ENCODE results near the gene SNCAIP. TPM values are rescaled to one million over a fixed set of nuclear protein-coding genes. Genes with fewer than 3 reads are reported as not detected.

The SNCAIP gene
- total RNA-seq, 1 donor from 2014 or later: not detected

DNA sequence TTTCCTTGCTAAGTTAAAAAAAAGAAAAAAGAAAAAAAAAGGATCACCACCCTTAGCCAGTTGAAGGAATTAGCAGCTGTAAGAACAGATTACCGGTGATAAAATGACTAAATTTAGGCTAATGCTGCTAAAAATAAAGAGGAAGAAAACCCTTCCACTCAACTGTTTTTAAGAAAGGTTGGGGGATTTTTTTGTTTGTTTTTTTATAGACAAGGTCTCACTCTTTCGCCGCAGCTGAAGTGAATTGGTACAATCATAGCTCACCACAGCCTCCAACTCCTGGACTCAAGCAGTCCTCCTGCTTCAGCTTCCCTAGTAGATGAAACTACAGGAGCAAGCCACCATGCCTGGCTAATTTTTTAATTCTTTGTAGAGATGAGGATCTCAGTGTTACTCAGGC, 101.7 kb downstream of the SNCAIP start:
- Mint-ChIP-seq H3K9me3 (no peaks in the 10 kb centered on the region), H3K27me3 (ENCODE audit: low read depth) (no peaks in the 10 kb centered on the region), H3K4me1 (ENCODE audit: low read depth) (no peaks in the 10 kb centered on the region), H3K27ac (no peak overlapping the region), H3K4me3 (ENCODE audit: low read depth) (no peak overlapping the region), H3K36me3 (ENCODE audit: low read depth) (no peaks in the 10 kb centered on the region)
- DNase-seq (ENCODE audit: low spot score): no peak
- intact Hi-C loops (cut with micrococcal nuclease): loop anchor here (2.0 kb wide), 1 partner anchor 221 kb away; no protein-coding TSS in a partner anchor

DNA sequence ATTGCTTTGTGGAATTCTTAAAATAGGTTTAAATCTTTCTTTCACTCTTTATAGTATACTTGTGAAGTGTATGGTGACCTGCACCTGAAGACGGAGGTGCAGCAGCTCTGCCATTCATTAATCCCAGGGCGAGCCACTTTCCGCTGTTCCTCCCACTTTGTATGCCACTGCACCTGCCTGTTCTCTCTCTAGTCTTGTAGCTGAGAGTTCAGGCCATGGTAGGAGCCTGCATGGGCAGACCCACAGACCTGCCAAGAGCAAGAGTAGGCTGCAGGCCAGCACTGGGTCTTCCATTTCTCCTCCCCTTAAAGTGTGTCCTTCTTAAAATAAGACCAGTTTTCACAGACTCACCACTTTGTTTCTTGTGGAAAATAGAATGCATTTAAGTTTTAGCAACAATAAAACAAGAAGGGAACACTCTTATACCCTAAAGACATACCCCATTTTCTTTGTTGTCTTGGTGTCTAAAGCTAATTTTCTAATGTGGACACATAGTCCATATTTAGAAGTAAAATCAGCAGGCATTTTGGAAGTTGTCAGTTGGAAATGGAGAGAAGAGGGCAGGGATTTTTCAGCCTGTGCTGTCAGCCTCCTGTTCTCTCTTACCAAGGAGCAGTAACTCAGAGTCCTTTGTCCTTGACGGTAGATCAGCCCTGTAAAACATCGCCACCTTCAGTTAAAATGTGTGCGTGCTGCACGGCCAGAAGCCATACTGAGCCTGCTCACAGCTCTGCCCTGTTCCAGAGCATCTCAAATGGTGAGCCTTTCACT, 103.2 kb downstream of the SNCAIP start:
- intact Hi-C loops (cut with micrococcal nuclease): loop anchor here (2.0 kb wide), 1 partner anchor 222 kb away; no protein-coding TSS in a partner anchor
- H3K9me3 Mint-ChIP-seq: no peaks in the 10 kb centered on the region
- DNase-seq (ENCODE audit: low spot score): no peak
- no peak overlapping the region for H3K4me3 Mint-ChIP-seq (ENCODE audit: low read depth)
- H3K4me1 Mint-ChIP-seq (ENCODE audit: low read depth): no peaks in the 10 kb centered on the region
- H3K27ac Mint-ChIP-seq: no peak overlapping the region
- no peaks in the 10 kb centered on the region for H3K27me3 Mint-ChIP-seq (ENCODE audit: low read depth)
- no peaks in the 10 kb centered on the region for H3K36me3 Mint-ChIP-seq (ENCODE audit: low read depth)

DNA sequence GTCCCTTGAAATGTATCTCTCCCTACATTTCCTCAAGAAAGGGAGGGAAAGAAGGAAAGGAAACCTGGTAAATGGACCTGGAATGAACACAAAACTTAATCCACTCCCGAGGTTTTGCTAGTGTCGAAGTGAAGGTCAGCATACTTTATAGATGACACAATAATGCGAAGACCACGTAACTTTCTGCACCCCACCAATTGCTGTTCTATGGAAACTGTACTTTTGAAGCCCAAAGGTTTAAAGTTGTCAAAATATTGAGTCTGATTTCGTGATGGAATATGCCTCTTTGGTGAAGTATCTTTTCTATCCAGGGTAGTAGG, 103.7 kb downstream of the SNCAIP start:
- no peak for DNase-seq (ENCODE audit: low spot score)
- Mint-ChIP-seq H3K4me3 (ENCODE audit: low read depth) (no peak overlapping the region), H3K4me1 (ENCODE audit: low read depth) (no peaks in the 10 kb centered on the region), H3K9me3 (no peaks in the 10 kb centered on the region), H3K36me3 (ENCODE audit: low read depth) (no peaks in the 10 kb centered on the region), H3K27me3 (ENCODE audit: low read depth) (no peaks in the 10 kb centered on the region), H3K27ac (no peak overlapping the region)
- intact Hi-C loops (cut with micrococcal nuclease): loop anchor here (2.0 kb wide), 1 partner anchor 223 kb away; no protein-coding TSS in a partner anchor

DNA sequence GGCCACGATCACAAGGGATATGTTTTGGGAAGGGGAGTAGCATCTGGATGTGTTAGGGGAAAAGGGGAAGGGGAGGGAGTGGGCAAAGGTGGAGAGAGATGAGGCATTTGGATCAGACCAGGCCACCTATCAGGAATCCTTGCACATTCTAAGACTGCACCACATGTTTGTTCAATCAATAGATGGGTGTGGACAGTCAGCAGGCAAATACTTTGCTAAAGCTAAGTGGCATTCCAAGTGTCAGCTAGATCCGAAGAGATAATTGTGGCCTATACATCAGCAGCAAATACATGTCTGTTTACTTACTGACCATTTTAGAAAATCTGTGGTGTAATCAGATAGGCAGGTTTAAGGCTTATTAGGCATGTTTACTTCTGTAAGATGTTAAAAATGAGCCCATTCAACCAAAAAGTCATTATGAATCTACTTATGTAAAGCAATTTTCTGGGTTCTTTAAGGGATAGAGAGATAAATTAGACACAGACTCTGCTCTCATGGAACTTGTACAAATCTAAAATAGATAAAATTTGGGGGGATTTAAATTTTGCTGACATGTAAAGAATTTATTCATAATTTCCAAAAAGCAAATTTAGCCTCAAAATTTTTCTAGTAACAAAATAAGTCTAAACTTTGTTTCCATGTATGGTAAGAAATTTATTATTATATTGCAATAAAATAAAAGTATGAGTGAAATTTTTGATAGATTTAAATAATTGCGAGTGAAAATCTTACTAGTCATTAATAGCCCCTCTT, 107.3 kb downstream of the SNCAIP start:
- Mint-ChIP-seq H3K27ac (no peak overlapping the region), H3K36me3 (ENCODE audit: low read depth) (no peaks in the 10 kb centered on the region), H3K27me3 (ENCODE audit: low read depth) (no peaks in the 10 kb centered on the region), H3K9me3 (no peaks in the 10 kb centered on the region), H3K4me1 (ENCODE audit: low read depth) (no peaks in the 10 kb centered on the region), H3K4me3 (ENCODE audit: low read depth) (no peak overlapping the region)
- no peak for DNase-seq (ENCODE audit: low spot score)
- intact Hi-C loops (cut with micrococcal nuclease): no loop called here

DNA sequence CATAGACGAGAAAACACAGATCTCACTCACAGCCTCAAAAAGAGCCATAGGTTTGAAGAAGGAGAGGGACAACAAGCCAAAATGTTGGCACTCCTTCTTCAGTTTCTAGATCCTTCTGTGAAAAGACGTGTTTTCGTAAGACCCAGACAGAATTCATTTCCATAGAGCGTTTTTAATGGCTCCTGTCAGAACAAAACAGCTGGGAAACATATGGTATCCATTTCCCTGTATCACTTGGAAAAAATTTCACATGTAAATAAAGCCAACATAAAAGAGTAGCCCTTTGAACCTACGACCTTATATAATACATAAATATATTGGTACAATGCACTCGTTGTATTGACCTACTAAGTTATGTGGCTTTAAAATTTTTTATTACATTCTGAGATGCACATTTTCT, 108.1 kb downstream of the SNCAIP start:
- H3K4me1 Mint-ChIP-seq (ENCODE audit: low read depth): no peaks in the 10 kb centered on the region
- intact Hi-C loops (cut with micrococcal nuclease): no loop called here

DNA sequence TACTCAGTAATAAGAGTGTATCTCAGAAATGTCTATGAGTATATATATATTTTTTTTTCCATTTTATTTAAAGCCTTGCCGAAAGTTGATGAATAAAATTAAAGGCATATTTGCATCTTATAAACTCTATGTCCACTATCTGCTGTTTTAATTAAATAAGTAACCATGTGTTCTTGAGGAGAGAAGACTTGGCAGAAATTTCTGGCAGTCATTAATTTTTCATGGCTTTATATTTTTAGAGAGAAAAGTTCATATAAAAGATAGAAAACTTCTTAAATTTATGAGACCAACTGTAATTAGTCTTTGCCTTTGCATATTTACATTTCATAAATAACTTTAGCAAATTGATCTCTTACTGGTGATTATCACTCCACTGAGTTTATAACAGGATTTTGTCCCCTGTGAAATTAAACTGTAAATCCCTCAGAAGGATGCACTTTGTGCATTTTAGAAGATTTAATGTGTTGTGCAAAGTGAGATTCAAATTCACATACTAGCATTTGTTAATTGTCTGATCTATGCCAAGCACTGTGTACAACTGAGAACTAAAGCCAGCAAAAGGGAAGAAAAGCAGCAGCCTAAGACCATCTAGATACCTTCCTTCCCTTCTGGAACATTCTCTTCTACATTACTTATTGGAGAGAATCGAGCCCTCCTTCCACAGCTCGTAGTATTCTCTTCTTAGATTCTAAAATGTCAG, 108.7 kb downstream of the SNCAIP start:
- intact Hi-C loops (cut with micrococcal nuclease): no loop called here

More for the DNA sequence above, 108.1 kb downstream of the SNCAIP start:
- H3K27me3 Mint-ChIP-seq (ENCODE audit: low read depth): no peaks in the 10 kb centered on the region
- no peak overlapping the region for H3K4me3 Mint-ChIP-seq (ENCODE audit: low read depth)
- no peaks in the 10 kb centered on the region for H3K36me3 Mint-ChIP-seq (ENCODE audit: low read depth)
- no peaks in the 10 kb centered on the region for H3K9me3 Mint-ChIP-seq
- H3K27ac Mint-ChIP-seq: no peak overlapping the region
- DNase-seq (ENCODE audit: low spot score): no peak

DNA sequence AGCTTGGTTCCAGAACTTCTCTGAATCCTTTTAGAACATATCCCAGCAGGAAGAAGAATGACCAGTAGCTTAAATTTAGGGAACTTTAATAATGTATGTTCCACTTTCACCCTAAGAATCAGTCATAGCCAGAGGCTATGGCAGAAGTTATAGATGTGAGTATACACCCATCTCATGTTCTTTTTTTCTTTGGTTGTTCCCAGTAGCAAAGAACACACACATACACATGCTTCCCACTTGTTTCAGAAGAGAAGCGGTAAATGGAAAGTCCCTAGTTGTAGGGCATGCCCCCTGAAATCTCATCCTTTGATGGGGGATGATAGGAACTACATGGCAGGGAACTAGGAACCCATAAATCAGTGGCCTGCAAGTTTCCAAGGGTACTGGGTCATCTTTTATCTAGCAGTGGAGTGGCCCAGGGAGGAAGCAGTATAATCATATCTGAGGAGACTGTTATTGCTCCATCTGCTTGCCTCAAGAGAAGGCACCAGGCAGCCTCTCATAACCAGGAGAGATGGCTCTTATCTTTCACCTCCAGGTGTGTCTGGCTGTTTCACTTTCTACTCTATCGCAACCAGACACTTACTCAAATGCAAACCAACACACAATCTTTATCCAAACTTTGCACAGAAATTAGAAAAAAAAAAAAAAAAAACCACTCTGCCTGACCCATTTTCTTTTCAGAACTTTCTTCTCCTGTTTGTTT, 109.5 kb downstream of the SNCAIP start:
- no peak overlapping the region for H3K27ac Mint-ChIP-seq
- no peak overlapping the region for H3K4me3 Mint-ChIP-seq (ENCODE audit: low read depth)
- no peaks in the 10 kb centered on the region for H3K27me3 Mint-ChIP-seq (ENCODE audit: low read depth)
- DNase-seq (ENCODE audit: low spot score): no peak
- intact Hi-C loops (cut with micrococcal nuclease): no loop called here
- no peaks in the 10 kb centered on the region for H3K36me3 Mint-ChIP-seq (ENCODE audit: low read depth)
- no peaks in the 10 kb centered on the region for H3K4me1 Mint-ChIP-seq (ENCODE audit: low read depth)
- H3K9me3 Mint-ChIP-seq: no peaks in the 10 kb centered on the region

More for the DNA sequence above, 108.7 kb downstream of the SNCAIP start:
- Mint-ChIP-seq H3K27ac (no peak overlapping the region), H3K9me3 (no peaks in the 10 kb centered on the region), H3K36me3 (ENCODE audit: low read depth) (no peaks in the 10 kb centered on the region), H3K27me3 (ENCODE audit: low read depth) (no peaks in the 10 kb centered on the region), H3K4me3 (ENCODE audit: low read depth) (no peak overlapping the region), H3K4me1 (ENCODE audit: low read depth) (no peaks in the 10 kb centered on the region)
- DNase-seq (ENCODE audit: low spot score): no peak

DNA sequence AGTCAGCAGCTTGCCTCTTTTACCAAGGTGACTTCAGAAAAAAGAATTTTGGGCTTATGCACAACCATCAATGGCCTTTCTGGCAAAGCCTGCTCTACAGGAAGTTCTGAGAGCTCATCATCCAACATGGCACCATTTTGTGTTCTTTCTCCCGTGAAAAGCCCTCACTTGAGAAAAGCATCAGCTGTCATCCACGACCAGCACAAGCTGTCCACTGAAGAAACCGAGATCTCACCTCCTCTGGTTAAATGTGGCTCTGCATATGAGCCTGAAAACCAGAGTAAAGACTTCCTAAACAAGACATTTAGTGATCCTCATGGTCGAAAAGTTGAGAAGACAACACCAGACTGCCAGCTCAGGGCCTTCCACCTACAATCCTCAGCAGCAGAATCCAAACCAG, 111.2 kb downstream of the SNCAIP start:
- no peak overlapping the region for H3K4me3 Mint-ChIP-seq (ENCODE audit: low read depth)
- H3K27me3 Mint-ChIP-seq (ENCODE audit: low read depth): no peaks in the 10 kb centered on the region
- intact Hi-C loops (cut with micrococcal nuclease): no loop called here
- H3K36me3 Mint-ChIP-seq (ENCODE audit: low read depth): no peaks in the 10 kb centered on the region
- no peak for DNase-seq (ENCODE audit: low spot score)
- no peaks in the 10 kb centered on the region for H3K9me3 Mint-ChIP-seq
- H3K27ac Mint-ChIP-seq: no peak overlapping the region
- H3K4me1 Mint-ChIP-seq (ENCODE audit: low read depth): no peaks in the 10 kb centered on the region

DNA sequence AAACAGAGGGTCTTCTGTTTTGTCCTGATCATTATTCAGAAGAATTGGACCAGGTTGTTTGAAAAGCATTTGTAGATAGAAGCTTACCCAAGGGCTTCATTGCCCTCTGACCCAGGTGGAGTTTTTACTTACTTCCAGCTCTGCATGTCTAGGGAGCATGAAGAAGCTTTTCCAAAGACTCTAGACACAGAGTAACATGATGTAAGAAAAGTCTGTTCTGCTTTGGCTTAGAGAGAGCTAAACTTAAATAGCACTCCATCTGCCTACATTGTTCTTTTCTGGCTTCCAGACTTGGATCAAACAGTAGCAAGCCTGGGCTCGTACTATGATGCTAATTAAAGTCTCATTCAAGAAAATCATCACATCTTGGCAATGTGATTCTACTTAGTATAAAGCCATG, 112.1 kb downstream of the SNCAIP start:
- Mint-ChIP-seq H3K27me3 (ENCODE audit: low read depth) (no peaks in the 10 kb centered on the region), H3K4me1 (ENCODE audit: low read depth) (no peaks in the 10 kb centered on the region), H3K27ac (no peak overlapping the region), H3K36me3 (ENCODE audit: low read depth) (no peaks in the 10 kb centered on the region), H3K9me3 (no peaks in the 10 kb centered on the region), H3K4me3 (ENCODE audit: low read depth) (no peak overlapping the region)
- intact Hi-C loops (cut with micrococcal nuclease): no loop called here
- no peak for DNase-seq (ENCODE audit: low spot score)

DNA sequence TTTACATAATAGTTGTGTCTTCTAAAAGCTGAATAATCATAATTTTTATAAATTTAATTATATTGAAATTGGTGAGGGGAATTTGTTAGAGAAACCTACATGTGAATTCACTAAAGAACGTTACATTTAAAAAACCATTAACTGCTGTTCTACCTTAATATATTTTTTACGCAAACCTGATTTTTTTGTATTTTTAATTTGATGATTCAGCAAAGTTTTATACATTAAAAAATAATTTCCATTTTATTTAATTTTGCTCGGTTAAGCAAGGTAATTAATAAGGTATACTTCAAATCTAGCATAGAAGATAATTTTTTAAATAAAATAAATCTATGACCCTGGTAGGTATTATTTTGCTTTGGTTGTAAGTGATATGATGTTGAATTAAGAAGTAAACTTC, 114.3 kb downstream of the SNCAIP start:
- H3K36me3 Mint-ChIP-seq (ENCODE audit: low read depth): no peaks in the 10 kb centered on the region
- H3K27ac Mint-ChIP-seq: no peak overlapping the region
- H3K4me3 Mint-ChIP-seq (ENCODE audit: low read depth): no peak overlapping the region
- intact Hi-C loops (cut with micrococcal nuclease): no loop called here
- no peak for DNase-seq (ENCODE audit: low spot score)
- no peaks in the 10 kb centered on the region for H3K9me3 Mint-ChIP-seq
- no peaks in the 10 kb centered on the region for H3K27me3 Mint-ChIP-seq (ENCODE audit: low read depth)
- no peaks in the 10 kb centered on the region for H3K4me1 Mint-ChIP-seq (ENCODE audit: low read depth)

DNA sequence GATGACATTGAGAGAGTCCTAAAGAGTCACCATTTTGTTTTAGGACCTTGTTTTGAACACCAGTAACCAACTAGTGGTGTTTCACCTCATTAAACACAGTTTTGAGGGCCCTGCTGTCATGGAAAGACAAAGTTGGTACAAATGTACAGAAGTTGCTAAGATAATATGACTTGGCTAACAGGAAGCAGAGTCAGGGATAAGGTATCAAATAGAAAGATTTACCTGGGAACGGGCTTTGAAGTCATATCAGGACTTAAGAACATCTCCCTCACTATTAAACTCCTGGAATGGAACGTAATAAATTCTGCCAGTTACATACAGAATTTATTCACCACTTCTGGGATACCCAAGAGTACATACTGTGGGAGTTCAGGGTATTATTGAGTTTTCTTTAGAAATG, 115.6 kb downstream of the SNCAIP start:
- Mint-ChIP-seq H3K9me3 (no peaks in the 10 kb centered on the region), H3K4me3 (ENCODE audit: low read depth) (no peak overlapping the region), H3K4me1 (ENCODE audit: low read depth) (no peaks in the 10 kb centered on the region), H3K27ac (no peak overlapping the region), H3K36me3 (ENCODE audit: low read depth) (no peaks in the 10 kb centered on the region), H3K27me3 (ENCODE audit: low read depth) (no peaks in the 10 kb centered on the region)
- DNase-seq (ENCODE audit: low spot score): no peak
- intact Hi-C loops (cut with micrococcal nuclease): no loop called here

DNA sequence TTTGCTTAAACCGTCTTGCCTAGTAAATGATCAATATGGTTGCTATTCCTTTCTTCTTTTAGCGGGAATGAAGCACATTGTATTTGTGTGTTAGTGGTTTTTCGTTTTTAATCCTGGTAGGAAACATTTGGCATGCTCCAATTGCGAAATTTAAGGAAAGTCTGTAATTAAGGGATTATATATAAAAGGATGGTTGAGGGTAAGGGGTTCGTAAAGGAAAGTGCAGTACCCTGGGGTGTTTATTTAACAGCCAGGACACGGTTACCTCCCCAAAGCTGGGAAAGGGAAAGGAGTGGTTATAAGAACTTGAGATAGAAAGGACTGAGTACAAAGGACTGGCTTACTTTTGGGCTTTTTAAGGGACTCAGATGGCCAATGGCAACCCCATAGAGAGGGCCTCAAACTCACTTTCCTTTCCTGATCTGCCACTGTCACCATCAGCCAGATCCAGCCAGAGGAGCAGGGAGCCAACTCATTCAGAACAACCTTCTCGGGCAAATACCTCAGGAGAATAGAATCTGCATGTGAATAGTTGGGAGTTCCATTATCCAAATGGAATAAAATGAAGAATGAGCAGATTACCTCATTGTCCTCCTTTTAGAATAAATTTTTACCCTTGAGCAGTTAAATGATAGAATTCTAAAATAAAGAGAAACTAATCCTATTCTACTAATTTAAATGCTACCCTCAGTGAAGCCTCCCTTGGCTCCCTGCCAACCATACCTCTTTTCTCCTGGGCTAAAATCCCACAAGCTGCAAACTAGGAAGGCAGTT, 117.7 kb downstream of the SNCAIP start:
- Mint-ChIP-seq H3K9me3 (no peaks in the 10 kb centered on the region), H3K4me3 (ENCODE audit: low read depth) (no peak overlapping the region), H3K27me3 (ENCODE audit: low read depth) (no peaks in the 10 kb centered on the region), H3K36me3 (ENCODE audit: low read depth) (no peaks in the 10 kb centered on the region), H3K27ac (no peak overlapping the region), H3K4me1 (ENCODE audit: low read depth) (no peaks in the 10 kb centered on the region)
- intact Hi-C loops (cut with micrococcal nuclease): no loop called here
- no peak for DNase-seq (ENCODE audit: low spot score)
